ENCODE measurements around the gene TRIM39.
A peak's percentile ranks its signal among the peaks of the same experiment; 100 is the strongest.

Gene TRIM39

GRCh38 chr6:30328397-30328796 lies 1.7 kb downstream of the TRIM39 start:
- DNase-seq (ENCODE audit: low read depth) = no peak

- DNase-seq (ENCODE audit: low read depth) = no peak
These were observed 2.6 kb downstream of the TRIM39 start for GRCh38 chr6:30329331-30329730.

GRCh38 chr6:30331981-30332380 lies 5.3 kb downstream of the TRIM39 start:
- no peak for DNase-seq (ENCODE audit: low read depth)

- DNase-seq (ENCODE audit: low read depth) = no peak
These were observed 7.5 kb downstream of the TRIM39 start for GRCh38 chr6:30334075-30334783.

GRCh38 chr6:30340589-30341054 lies 13.9 kb downstream of the TRIM39 start:
- no peak for DNase-seq (ENCODE audit: low read depth)

- DNase-seq (ENCODE audit: low read depth) = no peak
These were observed 14.5 kb downstream of the TRIM39 start for GRCh38 chr6:30341218-30341617.

- no peak for DNase-seq (ENCODE audit: low read depth)
These were observed 15.0 kb downstream of the TRIM39 start for GRCh38 chr6:30341728-30342127.

- no peak for DNase-seq (ENCODE audit: low read depth)
These were observed 17.6 kb downstream of the TRIM39 start for GRCh38 chr6:30344191-30344867.

- peak; percentile 83 for DNase-seq (ENCODE audit: low read depth)
These were observed 18.3 kb downstream of the TRIM39 start, which contains the start of gene RPP21 for GRCh38 chr6:30344868-30345671. Gene RPP21 (plus strand): TSS chr6:30345156. CDS start chr6:30345172, 16 bp downstream.

- no peak for DNase-seq (ENCODE audit: low read depth)
These were observed 19.1 kb downstream of the TRIM39 start for GRCh38 chr6:30345852-30346251.

GRCh38 chr6:30348957-30349356 lies 22.2 kb downstream of the TRIM39 start:
- no peak for DNase-seq (ENCODE audit: low read depth)

- DNase-seq (ENCODE audit: low read depth) = no peak
These were observed 22.9 kb downstream of the TRIM39 start for GRCh38 chr6:30349421-30350177.

- DNase-seq (ENCODE audit: low read depth) = no peak
These were observed 23.8 kb downstream of the TRIM39 start for GRCh38 chr6:30350524-30350923.

- DNase-seq (ENCODE audit: low read depth) = no peak
These were observed 25.8 kb downstream of the TRIM39 start for GRCh38 chr6:30352550-30352949.

- no peak for DNase-seq (ENCODE audit: low read depth)
These were observed 28.6 kb downstream of the TRIM39 start for GRCh38 chr6:30355281-30355680.

- no peak for DNase-seq (ENCODE audit: low read depth)
These were observed 29.8 kb downstream of the TRIM39 start for GRCh38 chr6:30356536-30356935.

- DNase-seq (ENCODE audit: low read depth) = peak; percentile 30
These were observed 31.2 kb downstream of the TRIM39 start for GRCh38 chr6:30357678-30358540.

- no peak for DNase-seq (ENCODE audit: low read depth)
These were observed 32.5 kb downstream of the TRIM39 start for GRCh38 chr6:30359276-30359675.

GRCh38 chr6:30360139-30360538 lies 33.4 kb downstream of the TRIM39 start:
- DNase-seq (ENCODE audit: low read depth) = no peak

GRCh38 chr6:30361661-30362060 lies 34.9 kb downstream of the TRIM39 start:
- DNase-seq (ENCODE audit: low read depth) = no peak

GRCh38 chr6:30363459-30363858 lies 36.7 kb downstream of the TRIM39 start:
- no peak for DNase-seq (ENCODE audit: low read depth)
